Stimulated activated CD4-positive, alpha-beta T cell treated with anti-CD3 and anti-CD28 coated beads, TNF-alpha, amount 100 ng/mL, for 4 hours (primary cell): ENCODE results near the gene LRP3.
"Not testable (repeated sequence)": the region's sequence is repeated elsewhere in the genome, so short reads cannot be mapped to it uniquely, and the experiment has no call there.

ENCODE experiments used
- DNase-seq, 3 experiments: peaks; one replicate each; pipeline ENCODE4 v3.0.0-alpha.2; 2020; ENCODE audit warnings: low read depth in 3 of 3

The LRP3 gene

DNA sequence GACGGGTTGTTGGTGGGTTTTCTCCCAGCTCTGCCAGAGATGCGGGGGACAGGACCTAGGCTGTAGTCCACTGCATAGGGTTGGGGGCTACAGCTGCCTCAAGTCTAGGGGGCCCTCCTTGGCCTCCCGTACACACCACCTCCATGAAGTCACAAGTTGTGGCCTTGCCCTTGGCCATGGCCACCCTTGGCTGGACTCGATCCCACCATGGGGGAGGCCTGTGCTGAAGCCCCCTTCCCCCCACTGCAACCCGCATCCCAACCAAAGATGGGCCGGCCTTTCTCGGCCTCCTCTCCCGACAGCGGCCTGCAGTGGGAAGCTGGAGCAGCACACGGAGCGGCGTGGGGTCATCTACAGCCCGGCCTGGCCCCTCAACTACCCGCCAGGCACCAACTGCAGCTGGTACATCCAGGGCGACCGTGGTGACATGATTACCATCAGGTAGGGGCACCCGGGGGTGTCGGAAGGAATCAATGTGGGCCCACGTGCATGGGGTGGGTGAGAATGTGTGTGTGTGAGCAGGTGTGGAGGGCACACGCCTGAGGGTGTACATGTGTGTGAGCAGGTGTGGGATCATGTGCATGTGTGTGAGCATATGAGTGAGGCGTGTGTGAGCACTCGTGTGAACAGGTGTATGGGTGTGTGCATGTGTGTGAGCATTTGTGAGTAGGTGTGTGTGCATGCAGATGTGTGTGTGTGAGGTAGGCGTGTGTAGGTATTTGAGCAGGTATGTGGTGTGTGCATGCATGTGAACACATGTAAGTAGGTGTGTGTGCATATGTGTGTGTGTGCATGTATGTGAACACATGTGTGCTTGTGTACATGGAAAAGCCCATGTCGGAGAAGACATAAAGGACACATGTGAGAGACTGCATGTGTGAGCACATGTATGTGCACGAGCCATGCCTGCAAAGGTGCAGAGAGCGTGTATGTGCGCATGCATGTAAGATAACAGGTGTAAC lies 8.7 kb downstream of the LRP3 start:
- no peak for DNase-seq

DNA sequence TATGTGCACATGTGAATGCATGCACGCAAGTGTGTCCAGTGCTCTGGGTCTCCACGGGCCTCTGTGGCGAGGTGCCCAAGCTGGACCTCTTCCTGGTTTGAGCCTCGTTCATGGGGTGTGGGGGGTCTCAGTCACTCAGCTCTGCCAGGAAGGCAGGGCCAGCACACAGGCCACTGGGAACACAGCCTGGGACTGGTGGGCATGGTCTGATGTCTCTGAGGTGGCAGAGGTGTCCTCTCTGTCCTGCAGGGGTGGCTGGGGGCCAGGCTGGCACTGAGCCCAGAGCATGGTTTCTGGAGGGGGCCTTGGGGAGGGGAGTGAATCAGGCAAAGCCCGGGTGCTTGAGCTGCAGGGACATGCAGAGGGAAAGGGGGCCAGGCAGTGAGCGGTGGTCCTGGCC lies 9.4 kb downstream of the LRP3 start:
- no peak for DNase-seq

DNA sequence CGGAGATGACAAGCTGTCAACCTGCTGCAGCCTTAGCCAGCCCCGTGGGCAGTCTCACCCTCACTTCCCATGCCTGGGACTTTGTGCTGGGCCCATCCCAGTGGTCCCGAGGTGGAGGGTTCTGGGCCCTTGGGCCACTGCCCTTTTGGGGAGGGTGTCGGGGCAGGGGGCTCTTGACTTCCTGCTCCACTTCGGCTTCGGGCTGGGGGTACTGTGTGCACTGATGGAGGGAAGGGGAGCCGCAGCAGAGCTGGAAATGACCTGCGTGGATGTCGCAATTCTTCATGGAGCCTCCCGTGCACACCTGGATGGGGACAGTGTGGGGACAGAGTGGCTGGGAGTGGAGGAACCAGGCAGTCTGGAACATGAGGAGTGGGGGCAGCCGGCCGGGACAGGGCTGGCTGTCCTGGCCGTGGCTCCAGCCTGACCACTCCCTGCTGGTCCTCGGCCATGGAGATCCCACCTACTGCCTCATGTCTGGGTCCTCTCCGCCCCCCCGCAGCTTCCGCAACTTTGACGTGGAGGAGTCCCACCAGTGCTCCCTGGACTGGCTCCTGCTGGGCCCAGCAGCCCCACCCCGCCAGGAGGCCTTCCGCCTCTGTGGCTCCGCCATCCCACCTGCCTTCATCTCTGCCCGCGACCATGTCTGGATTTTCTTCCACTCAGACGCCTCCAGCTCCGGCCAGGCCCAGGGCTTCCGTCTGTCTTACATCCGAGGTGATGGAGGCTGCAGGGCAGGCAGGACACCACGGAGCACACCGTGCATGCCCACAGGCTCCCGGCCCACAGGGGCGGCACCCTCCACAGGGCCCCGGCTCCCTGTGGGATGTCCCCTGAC lies 10.2 kb downstream of the LRP3 start:
- no peak for DNase-seq

DNA sequence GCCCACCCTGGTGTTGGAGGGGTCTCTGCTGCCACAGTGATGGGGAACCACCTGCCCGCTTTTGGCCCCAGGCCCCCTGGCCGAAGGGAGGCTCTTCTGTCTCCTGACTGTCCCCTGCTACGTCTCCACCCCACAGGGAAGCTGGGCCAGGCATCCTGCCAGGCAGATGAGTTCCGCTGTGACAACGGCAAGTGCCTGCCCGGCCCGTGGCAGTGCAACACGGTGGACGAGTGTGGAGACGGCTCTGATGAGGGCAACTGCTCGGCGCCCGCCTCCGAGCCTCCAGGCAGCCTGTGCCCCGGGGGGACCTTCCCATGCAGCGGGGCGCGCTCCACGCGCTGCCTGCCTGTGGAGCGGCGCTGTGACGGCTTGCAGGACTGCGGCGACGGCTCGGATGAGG lies 11.0 kb downstream of the LRP3 start:
- DNase-seq = no peak

- no peak for DNase-seq
These were observed 11.6 kb downstream of the LRP3 start for GRCh38 chr19:33205531-33206260.

DNA sequence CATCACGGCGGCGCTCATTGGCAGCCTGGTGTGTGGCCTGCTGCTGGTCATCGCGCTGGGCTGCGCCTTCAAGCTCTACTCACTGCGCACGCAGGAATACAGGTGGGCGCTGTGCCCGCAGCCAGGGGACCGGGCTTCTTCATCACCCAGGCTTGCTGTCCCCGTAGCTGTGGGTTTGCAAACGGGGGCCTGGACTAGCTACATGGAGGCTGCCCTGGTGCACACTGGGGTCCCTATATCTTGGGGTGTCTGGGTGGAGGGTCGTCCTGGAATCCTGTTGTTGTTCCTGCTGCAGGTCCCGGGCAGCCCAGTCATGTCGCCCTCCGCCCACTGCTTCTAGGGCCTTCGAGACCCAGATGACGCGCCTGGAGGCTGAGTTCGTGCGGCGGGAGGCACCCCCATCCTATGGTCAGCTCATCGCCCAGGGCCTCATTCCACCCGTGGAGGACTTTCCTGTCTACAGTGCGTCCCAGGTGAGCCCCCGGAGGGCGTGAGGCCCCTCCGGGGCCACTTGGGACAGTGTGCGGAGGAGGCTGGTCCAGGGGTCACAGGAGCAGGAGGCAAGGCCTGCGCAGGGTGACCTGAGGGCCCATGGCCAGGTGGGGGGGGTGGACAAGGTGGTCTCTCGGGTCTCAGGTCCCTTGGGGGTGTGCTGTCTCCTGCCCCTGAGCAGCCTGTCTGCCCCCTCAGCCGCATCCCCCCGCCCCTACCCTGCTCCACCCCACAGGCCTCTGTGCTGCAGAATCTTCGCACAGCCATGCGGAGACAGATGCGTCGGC lies 12.3 kb downstream of the LRP3 start:
- no peak for DNase-seq

DNA sequence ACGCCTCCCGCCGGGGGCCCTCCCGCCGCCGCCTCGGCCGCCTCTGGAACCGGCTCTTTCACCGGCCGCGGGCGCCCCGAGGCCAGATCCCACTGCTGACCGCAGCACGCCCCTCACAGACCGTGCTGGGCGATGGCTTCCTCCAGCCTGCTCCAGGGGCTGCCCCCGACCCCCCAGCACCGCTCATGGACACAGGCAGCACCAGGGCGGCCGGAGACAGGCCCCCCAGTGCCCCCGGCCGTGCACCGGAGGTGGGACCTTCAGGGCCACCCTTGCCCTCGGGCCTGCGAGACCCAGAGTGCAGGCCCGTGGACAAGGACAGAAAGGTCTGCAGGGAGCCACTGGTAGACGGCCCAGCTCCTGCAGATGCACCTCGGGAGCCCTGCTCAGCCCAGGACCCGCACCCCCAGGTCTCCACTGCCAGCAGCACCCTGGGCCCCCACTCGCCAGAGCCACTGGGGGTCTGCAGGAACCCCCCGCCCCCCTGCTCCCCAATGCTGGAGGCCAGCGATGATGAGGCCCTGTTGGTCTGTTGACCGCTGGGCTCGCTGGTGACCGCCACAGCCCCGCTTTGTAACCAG lies 13.0 kb downstream of the LRP3 start:
- no peak for DNase-seq

GRCh38 chr19:33207903-33208302 lies 13.8 kb downstream of the LRP3 start:
- DNase-seq = no peak

DNA sequence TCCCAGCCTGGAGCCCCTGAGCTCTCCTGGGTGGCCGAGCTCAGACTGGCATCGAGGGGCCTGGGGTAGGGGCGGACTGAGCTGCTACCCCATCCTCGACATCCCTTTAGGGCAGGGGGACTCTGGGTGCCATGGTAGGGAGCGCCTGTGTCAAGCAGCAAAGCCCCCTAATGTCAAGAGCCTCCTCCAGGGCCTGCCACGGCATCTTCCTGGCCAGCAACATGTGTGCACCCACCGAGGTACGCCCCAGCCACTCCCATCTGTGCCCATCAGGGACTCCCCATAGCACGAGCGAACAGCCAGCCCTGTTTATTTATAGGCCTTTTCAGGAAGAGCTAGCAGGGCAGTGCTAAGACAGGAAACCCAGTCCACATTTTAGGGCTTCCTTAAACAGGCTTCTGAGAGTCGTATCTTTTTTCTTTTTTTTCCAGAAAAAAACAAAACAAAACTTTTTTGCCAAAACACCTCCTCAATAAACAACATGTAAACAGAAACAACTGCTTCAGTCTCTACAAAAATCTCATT lies 14.3 kb downstream of the LRP3 start:
- no peak for DNase-seq

DNA sequence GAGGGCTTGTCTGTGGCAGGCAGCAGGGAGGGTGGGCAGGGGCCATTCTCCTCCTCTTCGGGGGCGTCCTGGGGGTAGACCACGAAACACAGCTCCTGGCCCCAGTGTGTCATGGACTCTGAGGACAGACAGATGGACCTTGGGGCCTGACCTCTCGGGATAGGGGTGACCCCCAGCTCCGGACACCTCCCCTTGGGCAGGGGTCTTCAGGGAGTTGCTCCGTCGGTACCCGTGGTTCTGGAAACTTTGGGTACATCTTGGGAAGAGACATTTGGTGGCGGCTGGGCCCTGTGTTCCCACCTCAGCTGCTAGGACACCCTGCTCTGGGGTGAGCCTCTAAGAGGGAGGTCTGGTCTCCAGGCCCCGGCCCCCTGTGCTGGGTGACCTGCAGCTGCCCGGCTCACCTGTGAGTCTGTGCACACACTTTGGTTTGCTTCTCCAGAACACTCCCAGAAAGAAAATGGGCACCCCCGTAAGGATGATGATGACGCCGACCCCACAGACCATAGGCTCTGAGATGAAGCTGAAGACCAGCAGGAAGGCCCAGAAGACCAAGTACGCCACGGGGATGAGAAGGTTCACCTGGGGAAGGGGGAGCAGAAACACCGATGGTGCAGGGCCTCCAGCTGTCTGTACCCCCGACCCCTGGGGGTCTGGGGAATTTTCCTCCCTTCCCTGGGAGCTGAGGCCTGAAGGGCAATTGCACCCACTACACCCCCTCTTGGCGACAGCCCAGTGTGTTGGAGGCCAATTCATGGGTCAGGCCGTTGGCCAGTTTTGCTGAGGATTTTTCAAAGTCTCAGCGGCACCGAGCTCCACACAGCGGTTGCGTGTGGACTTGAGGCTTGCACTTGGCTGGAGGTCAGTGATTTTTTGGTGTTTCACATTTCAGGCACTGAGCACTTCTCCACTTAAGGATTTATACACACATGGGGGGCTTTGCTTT lies 15.0 kb downstream of the LRP3 start:
- DNase-seq = no peak

GRCh38 chr19:33209850-33210230 lies 15.7 kb downstream of the LRP3 start:
- DNase-seq = not testable (repeated sequence)

DNA sequence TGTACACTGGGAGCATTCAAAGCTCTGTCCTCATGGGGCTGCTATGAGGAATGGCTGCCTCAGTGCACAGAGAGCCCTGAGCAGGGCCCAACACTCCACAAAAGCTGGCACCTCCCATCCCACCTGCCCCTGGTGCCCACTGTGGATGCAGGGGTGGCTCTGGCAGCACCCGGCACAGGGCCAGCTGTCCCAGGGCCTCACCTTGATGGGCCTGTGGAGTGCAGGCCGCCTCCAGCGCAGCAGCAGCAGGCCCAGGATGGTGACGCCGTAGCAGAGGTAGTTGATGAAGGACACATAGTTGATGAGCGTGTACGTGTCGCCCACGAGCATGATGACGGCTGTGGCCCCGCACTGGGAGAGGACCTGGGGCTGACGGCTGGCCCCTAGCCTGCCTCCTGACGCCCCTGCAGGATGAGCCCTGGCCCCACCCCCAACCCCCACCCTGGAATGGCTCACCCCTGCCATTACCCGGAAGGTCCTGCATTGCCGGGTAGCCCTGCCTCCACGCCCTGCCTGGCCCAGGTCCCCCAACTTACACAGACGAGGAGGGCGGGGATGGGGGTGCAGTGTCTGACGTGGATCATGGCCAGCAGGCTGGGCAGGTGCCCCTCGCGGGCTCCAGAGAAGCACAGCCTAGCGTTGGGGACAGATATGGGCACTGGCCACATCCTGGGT lies 16.3 kb downstream of the LRP3 start:
- DNase-seq = no peak

DNA sequence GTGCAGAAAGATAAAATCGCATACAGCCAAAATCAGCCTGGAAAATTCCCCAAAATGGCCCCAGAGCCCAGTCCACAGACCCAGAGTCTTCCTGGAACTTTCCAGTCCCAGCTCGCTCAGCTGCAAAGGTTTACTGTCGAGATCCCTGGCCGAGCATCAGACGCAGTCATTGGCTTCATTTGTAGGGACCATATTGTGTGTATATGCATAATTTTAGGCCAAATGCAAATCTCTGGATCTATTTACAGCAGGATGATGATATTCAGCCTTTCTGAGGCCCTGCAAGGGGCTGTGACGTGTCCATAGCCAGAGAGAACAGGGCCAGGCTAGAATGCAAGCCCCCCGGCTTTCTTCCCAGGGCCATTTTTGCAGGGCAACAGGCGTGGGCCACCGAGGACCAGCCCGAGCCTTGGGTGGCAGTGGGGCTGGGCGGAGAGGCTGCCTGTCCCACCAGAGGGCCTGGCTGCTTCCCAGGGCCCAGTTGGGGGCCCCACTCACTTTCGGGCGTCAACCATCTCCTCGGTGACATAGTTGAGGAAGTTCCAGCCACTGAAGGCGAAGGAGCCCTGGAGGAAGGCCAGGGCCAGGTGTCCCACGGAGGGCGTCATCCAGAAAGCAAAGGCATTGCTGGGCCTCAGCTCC lies 17.8 kb downstream of the LRP3 start:
- DNase-seq = no peak

DNA sequence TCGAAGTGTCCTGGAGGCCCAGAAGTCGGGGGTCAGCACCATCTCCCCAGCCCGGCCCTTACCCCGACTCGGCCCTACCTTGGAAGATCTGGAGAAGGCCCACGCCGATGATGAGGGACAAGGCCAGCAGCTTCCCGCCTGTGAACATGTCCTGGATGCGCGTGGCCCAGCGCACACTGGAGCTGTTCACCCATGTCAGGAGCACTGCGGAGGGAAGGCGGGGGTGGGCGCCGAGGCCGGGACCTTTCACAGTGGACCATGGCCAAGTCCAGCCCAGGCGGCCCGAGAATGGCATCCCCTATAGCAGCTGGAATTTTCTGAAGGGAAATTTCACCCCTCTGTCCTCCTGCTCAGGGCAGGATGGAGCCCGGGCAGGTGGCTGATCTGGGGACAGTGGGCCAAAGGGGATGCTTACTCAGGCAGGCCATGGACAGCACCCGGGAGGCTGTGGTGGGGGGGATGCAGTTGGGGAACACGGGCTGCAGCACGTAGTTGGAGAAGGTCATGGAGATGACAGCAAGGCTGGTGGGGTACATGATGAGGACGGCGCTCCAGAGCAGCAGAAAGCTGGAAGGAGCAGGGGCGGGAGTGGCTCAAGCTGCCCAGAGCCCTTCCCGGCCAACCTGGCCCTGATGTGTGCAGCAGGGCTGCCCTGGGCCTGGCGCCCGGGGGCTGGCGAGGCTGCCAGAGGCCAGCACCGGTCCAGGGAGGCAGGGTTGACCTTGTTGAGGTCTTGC lies 18.5 kb downstream of the LRP3 start:
- no peak for DNase-seq

DNA sequence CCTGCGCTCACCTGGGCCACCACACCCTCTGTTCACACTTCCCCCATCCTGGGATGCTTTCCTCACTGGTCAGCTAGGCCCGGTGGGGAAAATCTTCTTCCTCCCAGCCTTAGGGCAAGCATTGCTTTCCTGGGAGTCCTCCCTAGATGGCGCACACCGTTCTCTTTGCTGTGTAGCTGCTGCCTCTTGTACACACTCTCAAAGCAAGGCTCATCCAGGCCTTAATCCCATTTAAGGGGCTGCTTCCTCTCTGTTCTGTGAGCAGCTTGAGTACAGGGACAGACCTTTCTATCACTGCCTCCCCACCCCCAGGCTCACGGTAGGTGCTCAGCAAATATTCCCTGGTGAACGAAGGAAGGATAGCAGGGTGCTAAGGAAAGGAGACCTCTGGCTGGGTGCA lies 20.5 kb downstream of the LRP3 start:
- DNase-seq = no peak

DNA sequence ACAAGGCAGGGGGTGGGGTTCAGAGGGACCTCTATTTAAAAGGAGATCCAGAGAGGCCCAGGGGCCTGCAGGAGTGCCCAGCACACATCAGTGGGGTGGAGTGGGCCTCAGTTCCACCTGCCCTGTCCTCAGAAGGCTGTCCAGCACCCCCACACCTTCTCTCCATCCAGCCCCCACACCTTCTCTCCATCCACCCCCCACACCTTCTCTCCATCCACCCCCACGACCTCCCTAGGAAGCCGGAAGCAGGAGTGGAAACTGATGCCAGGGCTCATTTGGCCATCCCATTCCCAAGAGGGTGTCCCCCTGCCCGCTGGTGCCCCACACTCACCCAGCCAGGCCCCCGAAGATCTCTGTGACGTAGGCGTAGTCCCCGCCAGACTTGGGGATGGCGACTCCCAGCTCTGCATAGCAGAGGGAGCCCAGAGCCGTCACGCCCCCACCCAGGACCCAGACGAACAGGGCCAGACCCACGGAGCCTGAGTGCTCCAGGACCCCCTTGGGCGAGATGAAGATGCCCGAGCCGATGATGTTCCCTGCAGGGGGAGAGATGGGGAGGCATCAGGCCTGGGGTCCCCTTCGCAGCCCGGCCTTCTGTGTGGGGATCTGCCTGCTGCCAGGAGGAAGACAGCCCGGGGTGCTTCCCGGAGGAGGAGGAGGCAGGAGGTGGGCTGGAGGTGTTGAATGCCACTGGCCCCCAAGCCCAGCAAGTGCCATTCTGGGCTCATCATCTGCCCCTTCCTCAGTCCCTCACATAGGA lies 21.5 kb downstream of the LRP3 start:
- no peak for DNase-seq

DNA sequence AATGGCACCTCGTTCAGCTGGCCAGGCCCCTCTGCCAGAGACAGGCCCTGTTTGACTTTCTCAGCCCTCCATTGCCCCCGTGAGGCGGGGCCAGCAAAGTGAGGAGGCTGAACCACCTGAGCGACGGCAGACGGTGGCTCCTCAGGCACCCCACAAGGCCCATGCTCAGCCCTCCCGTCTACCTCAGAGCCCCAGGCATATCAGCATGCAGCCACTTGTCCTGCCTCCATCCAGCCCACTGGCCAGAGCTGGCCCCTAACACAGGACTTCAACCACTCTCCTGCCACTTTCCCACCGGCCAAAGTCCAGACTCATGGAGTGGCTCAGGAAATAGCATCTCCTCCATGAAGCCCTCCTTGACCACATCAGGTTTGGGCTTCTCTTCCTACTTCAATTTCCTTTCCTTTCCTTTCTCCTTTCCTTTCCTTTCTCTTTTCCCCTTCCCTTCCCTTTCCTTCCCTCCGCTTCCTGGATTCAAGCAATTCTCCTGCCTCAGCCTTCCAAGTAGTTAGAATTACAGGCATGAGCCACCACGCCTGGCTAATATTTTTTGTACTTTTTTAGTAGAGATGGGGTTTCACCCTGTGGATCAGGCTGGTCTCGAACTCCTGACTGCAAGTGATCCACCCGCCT lies 22.2 kb downstream of the LRP3 start:
- no peak for DNase-seq
